ENCODE data around the gene STPG3.

STPG3 gene

GRCh38 chr9:137229903-137230704, 21.0 kb upstream of the STPG3 start:
- Histone ChIP-seq H3K27ac (replicated peaks) (no peak overlapping the region), H3K27me3 (ENCODE audit: insufficient read depth, poor library complexity, severe bottlenecking) (peaks cover 12% of the 10 kb centered on the region), H3K4me3 (replicated peaks; ENCODE audit: insufficient read depth, low read length) (no peak overlapping the region)
- TF ChIP-seq REST (IDR thresholded peaks at IDR 0.05; ENCODE audit: insufficient replicate concordance, low read depth) (no peak), GABPA (IDR thresholded peaks at IDR 0.05; ENCODE audit: low read depth) (no peak), CTCF (IDR thresholded peaks at IDR 0.05; ENCODE audit: insufficient read depth, low read length) (no peak), POLR2AphosphoS5 (IDR thresholded peaks at IDR 0.05; ENCODE audit: low read depth) (no peak), SPI1 (IDR thresholded peaks at IDR 0.05; ENCODE audit: borderline replicate concordance, low read depth) (no peak)
- no peak for DNase-seq (ENCODE audit: low read depth in 1 of 2, low spot score in 1 of 2)

GRCh38 chr9:137230705-137231371, 20.2 kb upstream of the STPG3 start, which contains the start of gene SLC34A3:
TSS of gene SLC34A3 (plus strand) at chr9:137230901. CDS start at chr9:137231703, 802 bp downstream.
- Histone ChIP-seq H3K27me3 (ENCODE audit: insufficient read depth, poor library complexity, severe bottlenecking) (peaks cover 13% of the 10 kb centered on the region), H3K4me3 (replicated peaks; ENCODE audit: insufficient read depth, low read length) (no peak within 1 kb of the TSS), H3K27ac (replicated peaks) (no peak within 1 kb of the TSS)
- no peak for DNase-seq (ENCODE audit: low read depth in 1 of 2, low spot score in 1 of 2)
- no peak for TF ChIP-seq GABPA (IDR thresholded peaks at IDR 0.05; ENCODE audit: low read depth)
- TF ChIP-seq REST (IDR thresholded peaks at IDR 0.05; ENCODE audit: insufficient replicate concordance, low read depth): no peak
- no peak for TF ChIP-seq SPI1 (IDR thresholded peaks at IDR 0.05; ENCODE audit: borderline replicate concordance, low read depth)
- no peak for TF ChIP-seq CTCF (IDR thresholded peaks at IDR 0.05; ENCODE audit: insufficient read depth, low read length)
- TF ChIP-seq POLR2AphosphoS5 (IDR thresholded peaks at IDR 0.05; ENCODE audit: low read depth): no peak

GRCh38 chr9:137231372-137232039, 19.6 kb upstream of the STPG3 start:
- peaks cover 14% of the 10 kb centered on the region for H3K27me3 ChIP-seq (ENCODE audit: insufficient read depth, poor library complexity, severe bottlenecking)
- no peak for TF ChIP-seq CTCF (IDR thresholded peaks at IDR 0.05; ENCODE audit: insufficient read depth, low read length)
- no peak for TF ChIP-seq REST (IDR thresholded peaks at IDR 0.05; ENCODE audit: insufficient replicate concordance, low read depth)
- no peak for TF ChIP-seq POLR2AphosphoS5 (IDR thresholded peaks at IDR 0.05; ENCODE audit: low read depth)
- no peak for TF ChIP-seq SPI1 (IDR thresholded peaks at IDR 0.05; ENCODE audit: borderline replicate concordance, low read depth)
- no peak for TF ChIP-seq GABPA (IDR thresholded peaks at IDR 0.05; ENCODE audit: low read depth)
- H3K27ac ChIP-seq (replicated peaks): no peak overlapping the region
- no peak for DNase-seq (ENCODE audit: low read depth in 1 of 2, low spot score in 1 of 2)
- H3K4me3 ChIP-seq (replicated peaks; ENCODE audit: insufficient read depth, low read length): no peak overlapping the region
